ENCODE measurements around the gene JAG1.
A peak's percentile ranks its signal among the peaks of the same experiment; 100 is the strongest.

DNA sequence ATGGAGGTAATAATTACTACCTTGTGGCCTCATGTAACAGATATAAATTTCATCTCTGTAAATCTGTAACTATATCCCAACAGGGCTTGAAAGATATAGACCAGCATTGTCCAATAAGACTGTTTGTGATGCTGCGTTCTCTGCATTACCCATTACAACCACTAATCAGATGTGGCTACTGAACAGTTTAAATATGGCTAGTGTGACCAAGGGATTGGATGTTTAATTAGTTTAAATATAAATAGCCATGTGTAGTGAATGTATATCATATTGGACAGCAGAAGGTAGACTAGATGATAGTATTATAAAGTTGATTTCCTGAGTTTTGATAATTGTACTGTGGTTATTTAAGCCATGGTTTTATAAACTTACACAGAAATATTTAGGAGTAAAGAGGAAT, 27.8 kb upstream of the JAG1 start:
- TF ChIP-seq, protein P1, sequence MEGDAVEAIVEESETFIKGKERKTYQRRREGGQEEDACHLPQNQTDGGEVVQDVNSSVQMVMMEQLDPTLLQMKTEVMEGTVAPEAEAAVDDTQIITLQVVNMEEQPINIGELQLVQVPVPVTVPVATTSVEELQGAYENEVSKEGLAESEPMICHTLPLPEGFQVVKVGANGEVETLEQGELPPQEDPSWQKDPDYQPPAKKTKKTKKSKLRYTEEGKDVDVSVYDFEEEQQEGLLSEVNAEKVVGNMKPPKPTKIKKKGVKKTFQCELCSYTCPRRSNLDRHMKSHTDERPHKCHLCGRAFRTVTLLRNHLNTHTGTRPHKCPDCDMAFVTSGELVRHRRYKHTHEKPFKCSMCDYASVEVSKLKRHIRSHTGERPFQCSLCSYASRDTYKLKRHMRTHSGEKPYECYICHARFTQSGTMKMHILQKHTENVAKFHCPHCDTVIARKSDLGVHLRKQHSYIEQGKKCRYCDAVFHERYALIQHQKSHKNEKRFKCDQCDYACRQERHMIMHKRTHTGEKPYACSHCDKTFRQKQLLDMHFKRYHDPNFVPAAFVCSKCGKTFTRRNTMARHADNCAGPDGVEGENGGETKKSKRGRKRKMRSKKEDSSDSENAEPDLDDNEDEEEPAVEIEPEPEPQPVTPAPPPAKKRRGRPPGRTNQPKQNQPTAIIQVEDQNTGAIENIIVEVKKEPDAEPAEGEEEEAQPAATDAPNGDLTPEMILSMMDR (IDR thresholded peaks at IDR 0.05), result peak in 2 of 6 experiments; percentile 14 to 16
- no peak for TF ChIP-seq POLR2A (IDR thresholded peaks at IDR 0.05)
